HG02571 (cell line): ENCODE data around the gene MEG3.

Experiments
- ATAC-seq: cut with Tn5 transposase; IDR thresholded peaks from one replicate; pipeline ENCODE4 v1.9.1; 2021; ENCODE audit warnings: mild to moderate bottlenecking, moderate library complexity; ENCODE audit not compliant: unreplicated experiment

The MEG3 gene

GRCh38 chr14:100825713-100826331 is at the start of gene MEG3:
Gene MEG3 (plus strand): TSS chr14:100826118.
- no peak for ATAC-seq

GRCh38 chr14:100776681-100777365 is 49.1 kb upstream of the MEG3 start:
- no peak for ATAC-seq

GRCh38 chr14:100777366-100777817 is 48.5 kb upstream of the MEG3 start:
- ATAC-seq, result no peak

- ATAC-seq, result no peak
Observed at GRCh38 chr14:100777818-100778525, 47.9 kb upstream of the MEG3 start.

GRCh38 chr14:100778526-100778882 is 47.4 kb upstream of the MEG3 start:
- no peak for ATAC-seq

GRCh38 chr14:100778951-100779690 is 46.8 kb upstream of the MEG3 start:
- ATAC-seq, result no peak

GRCh38 chr14:100779691-100780080 is 46.2 kb upstream of the MEG3 start:
- no peak for ATAC-seq

- no peak for ATAC-seq
Observed at GRCh38 chr14:100780246-100780645, 45.7 kb upstream of the MEG3 start.

GRCh38 chr14:100780646-100781355 is 45.1 kb upstream of the MEG3 start:
- ATAC-seq, result no peak

GRCh38 chr14:100781952-100782351 is 44.0 kb upstream of the MEG3 start:
- no peak for ATAC-seq

GRCh38 chr14:100782516-100783320 is 43.2 kb upstream of the MEG3 start:
- no peak for ATAC-seq

- no peak for ATAC-seq
Observed at GRCh38 chr14:100783630-100784370, 42.1 kb upstream of the MEG3 start.

- no peak for ATAC-seq
Observed at GRCh38 chr14:100784523-100785337, 41.2 kb upstream of the MEG3 start.

- ATAC-seq, result no peak
Observed at GRCh38 chr14:100785338-100785615, 40.6 kb upstream of the MEG3 start.

GRCh38 chr14:100785626-100786025 is 40.3 kb upstream of the MEG3 start:
- ATAC-seq, result no peak

GRCh38 chr14:100786131-100786530 is 39.8 kb upstream of the MEG3 start:
- no peak for ATAC-seq

GRCh38 chr14:100786576-100787219 is 39.2 kb upstream of the MEG3 start:
- no peak for ATAC-seq

GRCh38 chr14:100787659-100788058 is 38.3 kb upstream of the MEG3 start:
- ATAC-seq, result no peak
